Thyroid gland (tissue), 4 donors: ENCODE measurements around the gene MPPED1.

Experiments
- CTCF ChIP-seq, 6 experiments: fragments of 200-600 bp in 3 of 6; fragments of 450-650 bp in 3 of 6; sonication (generic) in 3 of 6; IDR thresholded peaks; one replicate each; pipeline ENCODE4 v1.5.1; 2016 to 2019; ENCODE audit warnings: antibody characterized with exemption in 6 of 6, mild to moderate bottlenecking in 2 of 6, inconsistent platforms in 1 of 6, moderate library complexity in 1 of 6
- POLR2A ChIP-seq, 2 donors: fragments of 450-650 bp; IDR thresholded peaks; one replicate each; pipeline ENCODE4 v1.6.1; 2017; ENCODE audit warnings: antibody characterized with exemption in 2 of 2, mild to moderate bottlenecking in 2 of 2, moderate library complexity in 1 of 2

DNA sequence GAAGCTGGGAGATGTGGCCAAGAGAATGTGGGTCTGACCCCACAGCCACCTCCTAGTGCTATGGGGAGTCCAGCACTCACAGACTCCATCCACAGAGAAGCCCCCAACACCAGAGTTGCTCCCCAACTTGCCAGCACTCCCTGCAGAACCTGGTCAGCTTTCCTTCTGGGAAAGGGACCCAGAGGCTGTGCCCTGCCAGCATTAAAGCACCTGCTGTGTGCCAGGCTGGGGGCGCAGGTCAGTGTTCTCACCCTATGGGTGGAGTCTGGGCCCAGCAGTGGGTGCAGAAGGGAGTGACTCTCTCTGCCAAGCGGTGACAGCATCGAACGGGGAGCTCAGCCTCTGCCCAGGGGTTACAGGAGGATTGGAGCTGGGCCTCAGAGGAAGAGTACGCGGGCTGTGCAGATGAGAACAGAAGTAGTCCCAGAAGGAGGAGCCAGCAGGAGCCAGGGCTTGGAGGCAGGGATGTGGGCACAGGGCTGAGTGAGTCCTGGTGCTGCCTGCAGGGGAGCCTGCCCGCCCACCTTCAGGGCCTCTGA lies 114.4 kb downstream of the MPPED1 start:
- no peak for TF ChIP-seq CTCF (IDR thresholded peaks at IDR 0.05)
- no peak for TF ChIP-seq POLR2A (IDR thresholded peaks at IDR 0.05)
